Activated naive CD8-positive, alpha-beta T cell treated with anti-CD3 and anti-CD28 coated beads, Interleukin-2, amount 50 U/mL, for 16 hours (primary cell): ENCODE results near the gene ZNF282.
"Not testable (repeated sequence)": the region's sequence is repeated elsewhere in the genome, so short reads cannot be mapped to it uniquely, and the experiment has no call there.

Experiments
- DNase-seq: peaks from one replicate; pipeline ENCODE4 v3.0.0-alpha.2; 2020; ENCODE audit warnings: low read depth, low spot score

Gene ZNF282

GRCh38 chr7:149224352-149224751 lies 29.0 kb downstream of the ZNF282 start:
- no peak for DNase-seq

GRCh38 chr7:149225106-149225505 lies 29.8 kb downstream of the ZNF282 start:
- DNase-seq, result no peak

- DNase-seq, result no peak
These were observed 30.3 kb downstream of the ZNF282 start for GRCh38 chr7:149225656-149226055.

GRCh38 chr7:149226366-149226765 lies 31.0 kb downstream of the ZNF282 start:
- not testable (repeated sequence) for DNase-seq

GRCh38 chr7:149226840-149227494 lies 31.6 kb downstream of the ZNF282 start:
- no peak for DNase-seq

GRCh38 chr7:149228831-149229471 lies 33.6 kb downstream of the ZNF282 start:
- DNase-seq, result no peak

GRCh38 chr7:149229526-149229925 lies 34.2 kb downstream of the ZNF282 start:
- DNase-seq, result no peak

- DNase-seq, result no peak
These were observed 37.0 kb downstream of the ZNF282 start for GRCh38 chr7:149232362-149232761.

GRCh38 chr7:149233655-149234204 lies 38.4 kb downstream of the ZNF282 start:
- not testable (repeated sequence) for DNase-seq

- DNase-seq, result no peak
These were observed 42.2 kb downstream of the ZNF282 start for GRCh38 chr7:149237502-149237901.

GRCh38 chr7:149238051-149238450 lies 42.7 kb downstream of the ZNF282 start:
- DNase-seq, result no peak

GRCh38 chr7:149239345-149240143 lies 44.2 kb downstream of the ZNF282 start, which contains the start of gene ZNF212:
Gene ZNF212, plus strand, starts transcription at chr7:149239651. Its CDS starts 128 bp downstream, at chr7:149239779.
- peak; percentile 73 for DNase-seq

GRCh38 chr7:149240637-149241036 lies 45.3 kb downstream of the ZNF282 start:
- no peak for DNase-seq

- DNase-seq, result no peak
These were observed 46.4 kb downstream of the ZNF282 start for GRCh38 chr7:149241696-149242095.

GRCh38 chr7:149245244-149245643 lies 49.9 kb downstream of the ZNF282 start:
- no peak for DNase-seq

GRCh38 chr7:149245744-149246143 lies 50.4 kb downstream of the ZNF282 start:
- no peak for DNase-seq

GRCh38 chr7:149248777-149249176 lies 53.4 kb downstream of the ZNF282 start:
- no peak for DNase-seq

- DNase-seq, result not testable (repeated sequence)
These were observed 54.8 kb downstream of the ZNF282 start for GRCh38 chr7:149250151-149250550.

GRCh38 chr7:149251518-149251917 lies 56.2 kb downstream of the ZNF282 start:
- DNase-seq, result not testable (repeated sequence)

- DNase-seq, result no peak
These were observed 57.0 kb downstream of the ZNF282 start for GRCh38 chr7:149252378-149252777.

GRCh38 chr7:149253665-149254064 lies 58.3 kb downstream of the ZNF282 start:
- DNase-seq, result no peak

GRCh38 chr7:149254181-149254858 lies 59.0 kb downstream of the ZNF282 start:
- DNase-seq, result no peak
